Choroid plexus epithelial cell (primary cell): ENCODE results near the gene MAP10.

Experiments used
- DNase-seq: peaks from one replicate; pipeline ENCODE4 v3.0.0-alpha.2; 2010; ENCODE audit warnings: low read depth
- H3K4me3 ChIP-seq: 2 replicates; pipeline ENCODE4 v1.5.1; 2011; ENCODE audit warnings: low read depth, mild to moderate bottlenecking, control low read depth, low read length, moderate library complexity
- CTCF ChIP-seq: conservative IDR thresholded peaks from 2 replicates; pipeline ENCODE4 v1.5.1; 2011; ENCODE audit warnings: low read depth, mild to moderate bottlenecking, control low read depth, inconsistent platforms, low read length, moderate library complexity

The MAP10 gene

GRCh38 chr1:232816324-232816723, 11.1 kb downstream of the MAP10 start:
- H3K4me3 ChIP-seq: no peak overlapping the region
- no peak for DNase-seq
- no peak for TF ChIP-seq CTCF

- DNase-seq: no peak
- H3K4me3 ChIP-seq: no peak overlapping the region
- TF ChIP-seq CTCF: no peak
Measured at GRCh38 chr1:232818040-232818439, 12.8 kb downstream of the MAP10 start.

- no peak overlapping the region for H3K4me3 ChIP-seq
- DNase-seq: no peak
- no peak for TF ChIP-seq CTCF
Measured at GRCh38 chr1:232820431-232820830, 15.2 kb downstream of the MAP10 start.

GRCh38 chr1:232822530-232822929, 17.3 kb downstream of the MAP10 start:
- no peak for TF ChIP-seq CTCF
- H3K4me3 ChIP-seq: no peak overlapping the region
- no peak for DNase-seq

GRCh38 chr1:232826318-232826717, 21.1 kb downstream of the MAP10 start:
- DNase-seq: no peak
- no peak overlapping the region for H3K4me3 ChIP-seq
- no peak for TF ChIP-seq CTCF

GRCh38 chr1:232830661-232831060, 25.4 kb downstream of the MAP10 start:
- TF ChIP-seq CTCF: no peak
- no peak for DNase-seq
- no peak overlapping the region for H3K4me3 ChIP-seq

GRCh38 chr1:232831895-232832294, 26.7 kb downstream of the MAP10 start:
- no peak overlapping the region for H3K4me3 ChIP-seq
- TF ChIP-seq CTCF: no peak
- no peak for DNase-seq
